Trophoblast cell (in vitro differentiated cells and primary cell): ENCODE measurements around the gene ZNF300.

ENCODE experiments used
- DNase-seq, 2 donors: peaks; one replicate each; pipeline ENCODE4 v3.0.0-alpha.2; 2016
- H2AFZ ChIP-seq: 2 replicates; pipeline ENCODE4 v1.6.1; 2013; ENCODE audit warnings: low read length, moderate library complexity, mild to moderate bottlenecking; ENCODE audit not compliant: insufficient read depth, poor library complexity
- H2AK5ac ChIP-seq: 2 replicates; pipeline ENCODE4 v1.6.1; 2013; ENCODE audit warnings: mild to moderate bottlenecking, low read length
- H2BK120ac ChIP-seq: 2 replicates; pipeline ENCODE4 v1.6.1; 2013; ENCODE audit warnings: low read length, mild to moderate bottlenecking, moderate library complexity; ENCODE audit not compliant: insufficient read depth, poor library complexity
- H2BK12ac ChIP-seq: 2 replicates; pipeline ENCODE4 v1.6.1; 2013; ENCODE audit warnings: mild to moderate bottlenecking, low read length, moderate library complexity
- H2BK5ac ChIP-seq: 2 replicates; pipeline ENCODE4 v1.6.1; 2013; ENCODE audit warnings: low read length, low read depth, moderate library complexity, mild to moderate bottlenecking; ENCODE audit not compliant: poor library complexity
- H3K14ac ChIP-seq: 2 replicates; pipeline ENCODE4 v1.6.1; 2013; ENCODE audit warnings: mild to moderate bottlenecking, low read length
- H3K18ac ChIP-seq: 2 replicates; pipeline ENCODE4 v1.6.1; 2013; ENCODE audit warnings: mild to moderate bottlenecking, low read length
- H3K23ac ChIP-seq: 2 replicates; pipeline ENCODE4 v1.6.1; 2013; ENCODE audit warnings: low read length
- H3K27ac ChIP-seq: 2 replicates; pipeline ENCODE4 v1.5.1; 2013; ENCODE audit warnings: low read depth, mild to moderate bottlenecking, inconsistent platforms, low read length, moderate library complexity
- H3K27me3 ChIP-seq: 2 replicates; pipeline ENCODE4 v1.6.1; 2013; ENCODE audit warnings: inconsistent platforms, mild to moderate bottlenecking, low read length, moderate library complexity; ENCODE audit not compliant: insufficient read depth
- H3K36me3 ChIP-seq, 2 experiments: 1 replicate in 1 of 2; 2 replicates in 1 of 2; pipeline ENCODE4 v1.6.1; 2013; ENCODE audit warnings: low read length in 2 of 2, mild to moderate bottlenecking in 2 of 2, moderate library complexity in 1 of 2; ENCODE audit not compliant: insufficient read depth in 2 of 2, control insufficient read depth in 1 of 2
- H3K4ac ChIP-seq: 2 replicates; pipeline ENCODE4 v1.6.1; 2013; ENCODE audit warnings: low read depth, mild to moderate bottlenecking, low read length, moderate library complexity
- H3K4me1 ChIP-seq, 2 experiments: 1 replicate in 1 of 2; 2 replicates in 1 of 2; pipeline ENCODE4 v1.6.1; 2013; ENCODE audit warnings: low read length in 2 of 2, mild to moderate bottlenecking in 2 of 2, moderate library complexity in 1 of 2; ENCODE audit not compliant: insufficient read depth in 2 of 2, control insufficient read depth in 1 of 2
- H3K4me2 ChIP-seq: 2 replicates; pipeline ENCODE4 v1.6.1; 2013; ENCODE audit warnings: inconsistent platforms, mild to moderate bottlenecking, low read length, moderate library complexity
- H3K4me3 ChIP-seq: 2 replicates; pipeline ENCODE4 v1.5.1; 2013; ENCODE audit warnings: mild to moderate bottlenecking, low read depth, low read length, inconsistent platforms
- H3K79me1 ChIP-seq: one replicate; pipeline ENCODE4 v1.6.1; 2013; ENCODE audit warnings: low read length
- H3K79me2 ChIP-seq: 2 replicates; pipeline ENCODE4 v1.6.1; 2013; ENCODE audit warnings: low read length, mild to moderate bottlenecking; ENCODE audit not compliant: control insufficient read depth, insufficient read depth, poor library complexity
- H3K9ac ChIP-seq: 2 replicates; pipeline ENCODE4 v1.6.1; 2013; ENCODE audit warnings: mild to moderate bottlenecking, low read length
- H3K9me3 ChIP-seq: 2 replicates; pipeline ENCODE4 v1.6.1; 2013; ENCODE audit warnings: low read depth, mild to moderate bottlenecking, control low read depth, inconsistent platforms, low read length; ENCODE audit not compliant: insufficient read depth
- H4K12ac ChIP-seq: 2 replicates; pipeline ENCODE4 v1.6.1; 2013; ENCODE audit warnings: low read depth, mild to moderate bottlenecking, low read length, moderate library complexity
- H4K8ac ChIP-seq: 2 replicates; pipeline ENCODE4 v1.6.1; 2013; ENCODE audit warnings: low read depth, mild to moderate bottlenecking, low read length, moderate library complexity
- H4K91ac ChIP-seq: one replicate; pipeline ENCODE4 v1.6.1; 2013; ENCODE audit warnings: low read depth, mild to moderate bottlenecking, low read length, moderate library complexity
- WGBS: extraction: QIAGEN DNeasy Blood & Tissue Kit; methylation state at CpG from one replicate; pipeline ENCODE4 v1.1.7; 2013; ENCODE audit warnings: missing lambda C conversion rate; ENCODE audit not compliant: insufficient read length, insufficient coverage; ENCODE audit errors: extremely low coverage; 5-methylcytosine and 5-hydroxymethylcytosine counted together

ZNF300 gene

DNA sequence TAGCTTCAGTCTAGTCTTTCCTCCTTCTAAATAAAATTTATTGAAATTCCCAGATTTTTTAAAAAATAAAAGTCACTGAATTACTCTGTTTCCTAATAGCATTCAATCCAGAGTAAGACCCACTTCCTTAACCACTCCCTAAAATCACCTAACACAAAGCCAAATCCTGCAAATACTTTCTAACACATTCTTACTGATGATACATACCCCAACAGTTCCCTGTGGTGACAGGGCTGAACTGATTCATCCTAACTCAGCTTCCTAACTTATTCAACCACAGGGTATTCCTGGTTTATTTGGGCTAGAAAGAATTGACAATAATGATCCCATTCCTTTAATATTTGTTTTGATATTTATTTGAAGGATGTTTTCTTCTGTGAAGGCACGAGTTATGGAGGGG is 40.7 kb upstream of the ZNF300 start:
- H4K12ac ChIP-seq, result no peak overlapping the region
- no peak for DNase-seq
- no peak overlapping the region for H2BK12ac ChIP-seq
- no peak overlapping the region for H2AK5ac ChIP-seq
- H3K79me2 ChIP-seq, result no peaks in the 10 kb centered on the region
- H3K27me3 ChIP-seq, result no peaks in the 10 kb centered on the region
- no peaks in the 10 kb centered on the region for H3K79me1 ChIP-seq
- no peak overlapping the region for H2AFZ ChIP-seq
- no peak overlapping the region for H3K4ac ChIP-seq
- H3K9me3 ChIP-seq, result peaks cover 22% of the 10 kb centered on the region
- no peak overlapping the region for H2BK120ac ChIP-seq
- H4K91ac ChIP-seq, result no peak overlapping the region
- no peak overlapping the region for H3K27ac ChIP-seq
- H3K4me1 ChIP-seq, result no peaks in the 10 kb centered on the region
- H3K36me3 ChIP-seq, result no peaks in the 10 kb centered on the region
- H4K8ac ChIP-seq, result no peak overlapping the region
- no peak overlapping the region for H3K18ac ChIP-seq
- H3K14ac ChIP-seq, result no peak overlapping the region
- H3K9ac ChIP-seq, result no peak overlapping the region
- WGBS, result no CpG with 5 or more reads among the region's 1 CpG
- no peak overlapping the region for H3K23ac ChIP-seq
- no peak overlapping the region for H3K4me2 ChIP-seq
- no peak overlapping the region for H3K4me3 ChIP-seq
- no peak overlapping the region for H2BK5ac ChIP-seq

DNA sequence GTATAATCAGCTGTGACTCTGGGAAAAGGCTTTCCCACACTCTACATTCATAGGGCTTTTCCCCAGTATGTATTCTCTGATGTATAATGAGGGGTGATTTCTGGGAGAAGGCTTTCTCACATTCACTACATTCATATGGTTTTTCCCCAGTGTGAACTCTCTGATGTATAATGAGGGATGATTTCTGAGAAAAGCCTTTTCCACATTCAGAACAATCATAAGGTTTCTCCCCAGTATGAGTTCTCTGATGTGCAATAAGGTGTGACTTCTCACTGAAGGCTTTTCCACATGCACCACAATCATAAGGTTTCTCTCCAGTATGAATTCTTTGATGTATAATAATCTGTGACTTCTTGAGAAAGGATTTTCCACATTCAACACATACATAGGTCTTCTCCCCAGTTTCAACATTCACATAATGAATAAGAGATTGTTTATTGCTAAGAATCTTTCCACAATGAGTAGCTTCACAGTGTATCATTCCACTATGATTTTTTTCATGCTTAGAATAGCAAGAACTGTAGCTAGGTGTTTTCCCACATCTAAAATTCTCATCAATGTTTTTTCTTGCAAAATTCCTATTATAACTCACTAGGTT is 26.7 kb upstream of the ZNF300 start:
- H3K9ac ChIP-seq, result no peak overlapping the region
- H3K4me3 ChIP-seq, result no peak overlapping the region
- no peak overlapping the region for H3K18ac ChIP-seq
- H2AFZ ChIP-seq, result no peak overlapping the region
- H4K12ac ChIP-seq, result no peak overlapping the region
- no peak overlapping the region for H2BK12ac ChIP-seq
- H4K8ac ChIP-seq, result no peak overlapping the region
- no peak overlapping the region for H2BK120ac ChIP-seq
- no peak overlapping the region for H2BK5ac ChIP-seq
- no peaks in the 10 kb centered on the region for H3K79me1 ChIP-seq
- no peak overlapping the region for H3K4ac ChIP-seq
- H2AK5ac ChIP-seq, result no peak overlapping the region
- no peak overlapping the region for H3K14ac ChIP-seq
- H3K27ac ChIP-seq, result no peak overlapping the region
- H3K9me3 ChIP-seq, result peaks cover 12% of the 10 kb centered on the region
- no peaks in the 10 kb centered on the region for H3K79me2 ChIP-seq
- peak in 1 of 2 donors; percentile 44 for DNase-seq
- H3K36me3 ChIP-seq, result no peaks in the 10 kb centered on the region
- no peak overlapping the region for H4K91ac ChIP-seq
- H3K27me3 ChIP-seq, result no peaks in the 10 kb centered on the region
- H3K23ac ChIP-seq, result no peak overlapping the region
- no peaks in the 10 kb centered on the region for H3K4me1 ChIP-seq
- H3K4me2 ChIP-seq, result no peak overlapping the region

DNA sequence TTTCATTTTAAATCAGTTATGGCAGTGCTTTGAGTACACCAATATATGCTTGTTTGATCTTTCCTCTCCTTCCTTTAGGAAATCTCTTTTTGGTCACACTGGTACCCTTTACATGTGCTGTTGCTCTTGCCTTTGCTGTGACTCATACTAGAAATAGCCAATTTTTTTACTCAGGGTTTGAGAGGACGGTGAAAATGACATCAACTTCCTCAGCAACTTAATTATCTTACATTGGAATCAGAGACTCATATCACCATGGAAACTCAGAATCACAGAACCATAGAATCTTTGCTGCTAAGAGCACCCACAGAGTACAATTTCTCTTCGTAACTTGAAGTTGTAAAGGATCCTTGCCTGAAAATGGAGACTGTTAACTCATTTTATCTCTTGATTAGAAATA is 13.8 kb upstream of the ZNF300 start:
- no peak overlapping the region for H3K14ac ChIP-seq
- no peak overlapping the region for H3K4me2 ChIP-seq
- no peak overlapping the region for H3K18ac ChIP-seq
- no peak overlapping the region for H3K4ac ChIP-seq
- H2BK12ac ChIP-seq, result no peak overlapping the region
- no peaks in the 10 kb centered on the region for H3K79me2 ChIP-seq
- no peak overlapping the region for H4K91ac ChIP-seq
- peaks cover 6% of the 10 kb centered on the region for H3K9me3 ChIP-seq
- H3K27ac ChIP-seq, result no peak overlapping the region
- H2BK120ac ChIP-seq, result no peak overlapping the region
- no peak overlapping the region for H2BK5ac ChIP-seq
- H3K9ac ChIP-seq, result no peak overlapping the region
- no peak overlapping the region for H2AK5ac ChIP-seq
- no peak overlapping the region for H4K12ac ChIP-seq
- WGBS, result no CpG with 5 or more reads among the region's 2 CpGs
- no peaks in the 10 kb centered on the region for H3K27me3 ChIP-seq
- H3K79me1 ChIP-seq, result no peaks in the 10 kb centered on the region
- no peak overlapping the region for H3K23ac ChIP-seq
- H3K4me3 ChIP-seq, result no peak overlapping the region
- peak in 1 of 2 donors; percentile 49 for DNase-seq
- H3K4me1 ChIP-seq, result no peaks in the 10 kb centered on the region
- no peak overlapping the region for H4K8ac ChIP-seq
- no peaks in the 10 kb centered on the region for H3K36me3 ChIP-seq
- no peak overlapping the region for H2AFZ ChIP-seq

DNA sequence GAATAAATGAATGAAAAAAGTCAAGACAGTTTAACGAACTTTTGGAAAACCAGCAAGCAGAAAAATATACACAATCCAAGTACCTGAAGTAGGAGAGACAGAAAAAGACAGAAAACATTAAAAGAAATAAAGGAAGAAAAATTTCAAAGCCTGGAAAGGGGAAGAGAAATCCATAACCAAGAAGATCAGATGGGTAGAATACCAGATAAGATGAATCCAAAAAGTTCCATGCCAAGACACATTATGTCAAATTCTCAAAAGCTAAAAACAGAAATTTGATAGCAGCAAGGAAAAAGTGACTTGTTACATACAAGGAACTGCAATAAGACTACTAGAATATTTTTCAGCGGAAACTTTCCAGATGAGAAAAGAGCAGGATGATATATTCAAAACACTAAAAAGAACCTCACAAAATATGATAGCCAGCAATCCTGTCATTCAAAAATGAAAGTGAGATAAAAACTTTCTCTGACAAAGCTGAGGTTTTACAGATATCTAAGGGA is 7.6 kb upstream of the ZNF300 start:
- Histone ChIP-seq H3K4me2 (no peak overlapping the region), H3K18ac (no peak overlapping the region), H2AK5ac (no peak overlapping the region), H3K79me2 (no peaks in the 10 kb centered on the region), H3K9ac (no peak overlapping the region), H2BK12ac (no peak overlapping the region), H3K36me3 (no peaks in the 10 kb centered on the region), H2AFZ (no peak overlapping the region), H3K4me1 (no peaks in the 10 kb centered on the region), H3K27me3 (no peaks in the 10 kb centered on the region), H4K12ac (no peak overlapping the region), H3K14ac (no peak overlapping the region), H2BK5ac (no peak overlapping the region), H3K4me3 (no peak overlapping the region), H3K23ac (no peak overlapping the region), H4K91ac (no peak overlapping the region), H3K79me1 (no peaks in the 10 kb centered on the region), H3K9me3 (peaks cover 12% of the 10 kb centered on the region), H2BK120ac (no peak overlapping the region), H4K8ac (no peak overlapping the region), H3K4ac (no peak overlapping the region), H3K27ac (no peak overlapping the region)
- DNase-seq, result no peak
- WGBS, result no CpG with 5 or more reads among the region's 2 CpGs
